HepG2 (cell line): Measurements from ENCODE around the gene ABHD17B. TPM values are rescaled to one million over a fixed set of nuclear protein-coding genes. Genes with fewer than 3 reads are reported as not detected.

ENCODE experiments used
- AHDC1 ChIP-seq: sonication (generic); formaldehyde crosslinking; IDR thresholded peaks from 2 replicates; pipeline ENCODE4 v1.5.1; 2020; ENCODE audit warnings: mild to moderate bottlenecking, missing genetic modification reagents, borderline replicate concordance
- CREM ChIP-seq, 2 experiments: sonication (generic) in 1 of 2; formaldehyde crosslinking in 1 of 2; IDR thresholded peaks; 2 replicates each; pipeline versions ENCODE4 v1.4.0 to v1.6.1; 2016 to 2020; ENCODE audit warnings: antibody characterized with exemption in 1 of 2, mild to moderate bottlenecking in 1 of 2, missing genetic modification reagents in 1 of 2
- GATA4 ChIP-seq: sonication (generic); IDR thresholded peaks from 2 replicates; pipeline ENCODE4 v1.6.1; 2016; ENCODE audit warnings: antibody characterized with exemption, low read depth, borderline replicate concordance
- KDM1A ChIP-seq: IDR thresholded peaks from 2 replicates; pipeline ENCODE4 v1.6.1; 2016; ENCODE audit warnings: missing compliant biosample characterization
- KDM5B ChIP-seq: sonication (generic); formaldehyde crosslinking; IDR thresholded peaks from 2 replicates; pipeline ENCODE4 v1.4.0; 2020; ENCODE audit warnings: missing genetic modification reagents, mild to moderate bottlenecking, borderline replicate concordance
- KDM6A ChIP-seq: IDR thresholded peaks from 2 replicates; pipeline ENCODE4 v1.6.1; 2016; ENCODE audit warnings: low read depth
- MTA3 ChIP-seq: sonication (generic); formaldehyde crosslinking; IDR thresholded peaks from 2 replicates; pipeline ENCODE4 v1.4.0; 2020; ENCODE audit warnings: missing genetic modification reagents
- MTF2 ChIP-seq: sonication (generic); formaldehyde crosslinking; IDR thresholded peaks from 2 replicates; pipeline ENCODE4 v1.5.0; 2020; ENCODE audit warnings: missing genetic modification reagents, borderline replicate concordance
- MYNN ChIP-seq: sonication (generic); formaldehyde crosslinking; IDR thresholded peaks from 2 replicates; pipeline ENCODE4 v1.4.0; 2020; ENCODE audit warnings: mild to moderate bottlenecking, low read depth, missing genetic modification reagents
- NFE2L2 ChIP-seq: fragments of 150-350 bp; IDR thresholded peaks from 2 replicates; pipeline ENCODE4 v1.6.1; 2014; ENCODE audit warnings: low read length
- PHF21A ChIP-seq: sonication (generic); formaldehyde crosslinking; IDR thresholded peaks from 2 replicates; pipeline ENCODE4 v1.5.0; 2020; ENCODE audit warnings: mild to moderate bottlenecking, missing genetic modification reagents
- SIX1 ChIP-seq: sonication (generic); formaldehyde crosslinking; IDR thresholded peaks from 2 replicates; pipeline ENCODE4 v1.4.0; 2020; ENCODE audit warnings: missing genetic modification reagents, borderline replicate concordance
- SNAI1 ChIP-seq: sonication (generic); formaldehyde crosslinking; IDR thresholded peaks from 2 replicates; pipeline ENCODE4 v1.5.0; 2020; ENCODE audit warnings: mild to moderate bottlenecking, missing genetic modification reagents, borderline replicate concordance
- SRSF1 ChIP-seq: fragments of 200-400 bp; formaldehyde crosslinking; optimal IDR thresholded peaks from 2 replicates; pipeline ENCODE3; 2017; ENCODE audit warnings: mild to moderate bottlenecking, low read depth, low read length, moderate library complexity
- ZBTB20 ChIP-seq: sonication (generic); formaldehyde crosslinking; IDR thresholded peaks from 2 replicates; pipeline ENCODE4 v1.8.1; 2023; ENCODE audit warnings: missing genetic modification reagents, low read depth, mild to moderate bottlenecking, borderline replicate concordance
- ZBTB3 ChIP-seq: sonication (generic); formaldehyde crosslinking; IDR thresholded peaks from 2 replicates; pipeline ENCODE4 v1.4.0; 2020; ENCODE audit warnings: low read depth, mild to moderate bottlenecking, moderate library complexity, missing genetic modification reagents, borderline replicate concordance
- ZNF230 ChIP-seq: sonication (generic); formaldehyde crosslinking; IDR thresholded peaks from 2 replicates; pipeline ENCODE4 v1.4.0; 2020; ENCODE audit warnings: mild to moderate bottlenecking, missing genetic modification reagents
- ZNF326 ChIP-seq: sonication (generic); formaldehyde crosslinking; IDR thresholded peaks from 2 replicates; pipeline ENCODE4 v1.4.0; 2020; ENCODE audit warnings: missing genetic modification reagents, borderline replicate concordance
- ZNF350 ChIP-seq: sonication (generic); formaldehyde crosslinking; IDR thresholded peaks from 2 replicates; pipeline ENCODE4 v1.4.0; 2020; ENCODE audit warnings: mild to moderate bottlenecking, low read depth, missing genetic modification reagents, borderline replicate concordance
- ZNF547 ChIP-seq: sonication (generic); formaldehyde crosslinking; IDR thresholded peaks from 2 replicates; pipeline ENCODE4 v1.5.1; 2020; ENCODE audit warnings: mild to moderate bottlenecking, missing genetic modification reagents
- ZNF562 ChIP-seq: sonication (generic); formaldehyde crosslinking; IDR thresholded peaks from 2 replicates; pipeline ENCODE4 v1.8.0; 2022; ENCODE audit warnings: missing genetic modification reagents, borderline replicate concordance
- ZNF720 ChIP-seq: sonication (generic); formaldehyde crosslinking; IDR thresholded peaks from 2 replicates; pipeline ENCODE4 v1.4.0; 2020; ENCODE audit warnings: missing genetic modification reagents
- ZSCAN20 ChIP-seq: sonication (generic); formaldehyde crosslinking; IDR thresholded peaks from 2 replicates; pipeline ENCODE4 v1.4.0; 2020; ENCODE audit warnings: missing genetic modification reagents, mild to moderate bottlenecking, borderline replicate concordance
- polyA plus RNA-seq, 8 experiments: library from polyadenylated mRNA; depleted of rRNA in 3 of 8; stranded (reverse) in 7 of 8; unstranded in 1 of 8; fragments of >200 nt; fragmentation: Illumina TruSeq in 4 of 8; extraction: Trizol in 4 of 8; gene quantifications; 2 replicates each; pipeline versions ENCODE4 v1.2.1 to v1.2.3, GENCODE V29; 2011 to 2016; ENCODE audit warnings: low read depth in 4 of 8, missing spikeins in 1 of 8, mixed read lengths in 1 of 8; ENCODE audit not compliant: insufficient read depth in 1 of 8
- total RNA-seq, 5 experiments: library from RNA; depleted of rRNA; stranded (reverse); fragments of >200 nt; fragmentation: Illumina TruSeq; extraction: Trizol; gene quantifications; 2 replicates each; pipeline ENCODE4 v1.2.3, GENCODE V29; 2016; ENCODE audit warnings: low read depth in 1 of 5
- TF ChIP-seq, protein P1 (sequence below): sonication (generic); formaldehyde crosslinking; IDR thresholded peaks from 2 replicates; pipeline ENCODE4 v1.5.0; 2020; ENCODE audit warnings: mild to moderate bottlenecking, low read depth, missing genetic modification reagents, borderline replicate concordance

Gene ABHD17B
- total and polyA plus RNA-seq, 2 of the 13 experiments (the other 11 are each of a cell fraction or from before 2014, with no cell fraction given), result 11.3 to 22.0 TPM

DNA sequence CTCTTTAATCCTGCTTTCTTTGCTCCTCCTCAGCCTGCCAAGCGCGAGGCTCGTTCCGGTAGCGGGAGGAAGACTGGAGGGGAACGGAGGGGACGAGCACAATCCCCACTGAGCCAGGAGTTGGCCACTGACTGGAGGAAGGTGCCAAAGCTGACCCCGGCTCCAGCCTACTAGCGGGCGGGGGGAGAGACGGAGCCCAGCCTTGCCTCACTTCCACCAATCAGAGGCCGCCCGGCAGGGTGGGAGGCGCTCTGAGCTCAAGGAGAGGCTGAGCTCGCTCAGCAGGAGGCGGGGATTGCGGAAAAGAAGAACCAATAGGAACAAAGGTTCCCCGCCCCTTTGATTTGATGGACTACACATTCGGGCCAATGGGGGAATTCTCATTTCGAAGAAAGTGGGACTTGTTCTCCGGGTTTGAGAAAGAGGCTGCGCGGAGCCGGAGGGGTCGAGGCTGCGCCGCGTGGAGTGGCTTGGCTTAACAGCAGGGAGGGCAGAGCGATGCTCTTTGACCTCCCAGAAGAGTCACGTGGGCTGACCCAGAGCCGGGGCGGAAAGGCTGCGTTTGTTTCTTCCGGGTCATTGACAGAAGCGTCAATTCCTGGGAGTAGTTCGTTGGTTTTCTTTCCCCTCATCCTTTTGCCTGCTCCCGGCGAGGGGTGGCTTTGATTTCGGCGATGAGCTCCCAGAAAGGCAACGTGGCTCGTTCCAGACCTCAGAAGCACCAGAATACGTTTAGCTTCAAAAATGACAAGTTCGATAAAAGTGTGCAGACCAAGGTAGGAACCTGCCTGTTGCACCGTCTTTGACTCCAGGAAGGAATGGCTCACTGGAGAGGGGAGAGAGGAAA lies at the start of gene ABHD17B, which contains the start of gene C9orf85 (continued):
- TF ChIP-seq AHDC1 (CRISPR knock-in tag) (no peak), ZNF326 (CRISPR knock-in tag) (no peak), KDM1A (CRISPR knock-in tag) (0 out of 2 replicates have a peak, but pooled peaks have one; percentile 37), ZNF350 (CRISPR knock-in tag) (peak; percentile 57; the same call in 1 of the 2 replicates), ZNF720 (CRISPR knock-in tag) (0 out of 2 replicates have a peak, but pooled peaks have one; percentile 12), KDM5B (peak; percentile 67; the same call in 1 of the 2 replicates), PHF21A (CRISPR knock-in tag) (peak; percentile 80; the same call in 1 of the 2 replicates), GATA4 (peak; percentile 78), CREM (IDR thresholded peaks at IDR 0.05) (peak; percentile 58; the same call in 1 of the 2 replicates), CREM (CRISPR knock-in tag; IDR thresholded peaks at IDR 0.05) (no peak), MTA3 (CRISPR knock-in tag) (no peak), MYNN (CRISPR knock-in tag) (peak; percentile 76; the same call in 1 of the 2 replicates), ZSCAN20 (CRISPR knock-in tag) (no peak; the same call in 1 of the 2 replicates), KDM6A (CRISPR knock-in tag) (peak; percentile 51; the same call in 1 of the 2 replicates), SIX1 (CRISPR knock-in tag) (no peak), MTF2 (CRISPR knock-in tag) (peak; percentile 47; the same call in 1 of the 2 replicates), ZNF230 (CRISPR knock-in tag) (no peak), ZNF562 (CRISPR knock-in tag) (no peak), SRSF1 (peak; percentile 44), SNAI1 (CRISPR knock-in tag) (no peak), ZNF547 (CRISPR knock-in tag) (peak; percentile 31; the same call in 1 of the 2 replicates), NFE2L2 (no peak), ZBTB3 (peak; percentile 55), ZBTB20 (no peak; the same call in 1 of the 2 replicates)
- TF ChIP-seq, protein P1, sequence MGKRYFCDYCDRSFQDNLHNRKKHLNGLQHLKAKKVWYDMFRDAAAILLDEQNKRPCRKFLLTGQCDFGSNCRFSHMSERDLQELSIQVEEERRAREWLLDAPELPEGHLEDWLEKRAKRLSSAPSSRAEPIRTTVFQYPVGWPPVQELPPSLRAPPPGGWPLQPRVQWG, result no peak
